ENCODE data around the gene PTPN14. TPM values are rescaled to one million over a fixed set of nuclear protein-coding genes. Genes with fewer than 3 reads are reported as not detected.

PTPN14 gene
- total RNA-seq, 2 donors from 2014 or later = 0.05 to 0.14 TPM

- Mint-ChIP-seq H3K9me3 (no peaks in the 10 kb centered on the region), H3K27me3 (peaks cover 0 to 16% of the 10 kb centered on the region in 2 donors), H3K27ac (no peak overlapping the region), H3K36me3 (no peaks in the 10 kb centered on the region), H3K4me3 (no peak overlapping the region), H3K4me1 (ENCODE audit: low read depth in 2 of 2) (no peaks in the 10 kb centered on the region)
- no peak for DNase-seq (ENCODE audit: low spot score)
- no peak for ATAC-seq
Observed at GRCh38 chr1:214464445-214465287, 86.7 kb downstream of the PTPN14 start.

GRCh38 chr1:214463596-214463995 is 87.8 kb downstream of the PTPN14 start:
- H3K36me3 Mint-ChIP-seq = no peaks in the 10 kb centered on the region
- ATAC-seq = no peak
- peaks cover 0 to 16% of the 10 kb centered on the region in 2 donors for H3K27me3 Mint-ChIP-seq
- no peak overlapping the region for H3K27ac Mint-ChIP-seq
- no peak overlapping the region for H3K4me3 Mint-ChIP-seq
- H3K4me1 Mint-ChIP-seq (ENCODE audit: low read depth in 2 of 2) = no peaks in the 10 kb centered on the region
- DNase-seq (ENCODE audit: low spot score) = no peak
- no peaks in the 10 kb centered on the region for H3K9me3 Mint-ChIP-seq

- H3K36me3 Mint-ChIP-seq = no peaks in the 10 kb centered on the region
- H3K4me3 Mint-ChIP-seq = no peak overlapping the region
- H3K4me1 Mint-ChIP-seq (ENCODE audit: low read depth in 2 of 2) = no peaks in the 10 kb centered on the region
- ATAC-seq (no peak), DNase-seq (ENCODE audit: low spot score) (no peak)
- H3K9me3 Mint-ChIP-seq = no peaks in the 10 kb centered on the region
- H3K27ac Mint-ChIP-seq = no peak overlapping the region
- H3K27me3 Mint-ChIP-seq = peaks cover 0 to 12% of the 10 kb centered on the region in 2 donors
Observed at GRCh38 chr1:214462882-214463281, 88.5 kb downstream of the PTPN14 start.

- ATAC-seq = no peak
- Mint-ChIP-seq H3K27ac (no peak overlapping the region), H3K36me3 (no peaks in the 10 kb centered on the region), H3K4me1 (ENCODE audit: low read depth in 2 of 2) (no peaks in the 10 kb centered on the region), H3K27me3 (peaks cover 0 to 8% of the 10 kb centered on the region in 2 donors), H3K9me3 (no peaks in the 10 kb centered on the region), H3K4me3 (no peak overlapping the region)
- no peak for DNase-seq (ENCODE audit: low spot score)
Observed at GRCh38 chr1:214461305-214461704, 90.1 kb downstream of the PTPN14 start.

GRCh38 chr1:214460304-214460916 is 91.0 kb downstream of the PTPN14 start:
- H3K4me3 Mint-ChIP-seq = no peak overlapping the region
- no peak for DNase-seq (ENCODE audit: low spot score)
- no peaks in the 10 kb centered on the region for H3K36me3 Mint-ChIP-seq
- H3K27me3 Mint-ChIP-seq = peaks cover under 1 to 12% of the 10 kb centered on the region in 2 donors
- H3K4me1 Mint-ChIP-seq (ENCODE audit: low read depth in 2 of 2) = peaks cover 0 to 1% of the 10 kb centered on the region in 2 donors
- no peak overlapping the region for H3K27ac Mint-ChIP-seq
- no peaks in the 10 kb centered on the region for H3K9me3 Mint-ChIP-seq
- ATAC-seq = no peak

GRCh38 chr1:214459895-214460294 is 91.5 kb downstream of the PTPN14 start:
- Mint-ChIP-seq H3K27me3 (peaks cover 6 to 16% of the 10 kb centered on the region in 2 donors), H3K27ac (no peak overlapping the region), H3K4me1 (ENCODE audit: low read depth in 2 of 2) (peaks cover 0 to 7% of the 10 kb centered on the region in 2 donors), H3K9me3 (no peaks in the 10 kb centered on the region), H3K4me3 (no peak overlapping the region), H3K36me3 (no peaks in the 10 kb centered on the region)
- ATAC-seq = no peak
- no peak for DNase-seq (ENCODE audit: low spot score)

GRCh38 chr1:214458541-214458940 is 92.9 kb downstream of the PTPN14 start:
- Mint-ChIP-seq H3K4me1 (ENCODE audit: low read depth in 2 of 2) (peaks cover 0 to 7% of the 10 kb centered on the region in 2 donors), H3K27me3 (peaks cover 7 to 16% of the 10 kb centered on the region in 2 donors), H3K36me3 (no peaks in the 10 kb centered on the region), H3K27ac (no peak overlapping the region), H3K4me3 (no peak overlapping the region), H3K9me3 (no peaks in the 10 kb centered on the region)
- ATAC-seq (no peak), DNase-seq (ENCODE audit: low spot score) (no peak)

GRCh38 chr1:214455971-214456867 is 95.2 kb downstream of the PTPN14 start:
- no peaks in the 10 kb centered on the region for H3K9me3 Mint-ChIP-seq
- H3K4me1 Mint-ChIP-seq (ENCODE audit: low read depth in 2 of 2) = peaks cover 0 to 7% of the 10 kb centered on the region in 2 donors
- DNase-seq (ENCODE audit: low spot score) (no peak), ATAC-seq (no peak)
- peaks cover 16 to 18% of the 10 kb centered on the region in 2 donors for H3K27me3 Mint-ChIP-seq
- H3K27ac Mint-ChIP-seq = no peak overlapping the region
- H3K4me3 Mint-ChIP-seq = no peak overlapping the region
- H3K36me3 Mint-ChIP-seq = no peaks in the 10 kb centered on the region

GRCh38 chr1:214455479-214455878 is 95.9 kb downstream of the PTPN14 start:
- DNase-seq (ENCODE audit: low spot score) (no peak), ATAC-seq (no peak)
- Mint-ChIP-seq H3K27ac (no peak overlapping the region), H3K4me3 (no peak overlapping the region), H3K4me1 (ENCODE audit: low read depth in 2 of 2) (peaks cover 0 to 7% of the 10 kb centered on the region in 2 donors), H3K9me3 (no peaks in the 10 kb centered on the region), H3K36me3 (no peaks in the 10 kb centered on the region), H3K27me3 (peaks cover 12 to 18% of the 10 kb centered on the region in 2 donors)

- H3K9me3 Mint-ChIP-seq = no peaks in the 10 kb centered on the region
- no peak for ATAC-seq
- peaks cover 8 to 18% of the 10 kb centered on the region in 2 donors for H3K27me3 Mint-ChIP-seq
- H3K4me1 Mint-ChIP-seq (ENCODE audit: low read depth in 2 of 2) = peaks cover 0 to 7% of the 10 kb centered on the region in 2 donors
- no peak overlapping the region for H3K4me3 Mint-ChIP-seq
- no peaks in the 10 kb centered on the region for H3K36me3 Mint-ChIP-seq
- H3K27ac Mint-ChIP-seq = no peak overlapping the region
- no peak for DNase-seq (ENCODE audit: low spot score)
Observed at GRCh38 chr1:214454569-214455396, 96.6 kb downstream of the PTPN14 start.

- H3K27ac Mint-ChIP-seq = no peak overlapping the region
- no peak for DNase-seq (ENCODE audit: low spot score)
- no peak overlapping the region for H3K4me3 Mint-ChIP-seq
- no peaks in the 10 kb centered on the region for H3K36me3 Mint-ChIP-seq
- H3K4me1 Mint-ChIP-seq (ENCODE audit: low read depth in 2 of 2) = peaks cover 0 to 7% of the 10 kb centered on the region in 2 donors
- no peak for ATAC-seq
- H3K27me3 Mint-ChIP-seq = peaks cover 8 to 18% of the 10 kb centered on the region in 2 donors
- no peaks in the 10 kb centered on the region for H3K9me3 Mint-ChIP-seq
Observed at GRCh38 chr1:214453109-214453722, 98.2 kb downstream of the PTPN14 start.

GRCh38 chr1:214452152-214452784 is 99.1 kb downstream of the PTPN14 start:
- Mint-ChIP-seq H3K4me1 (ENCODE audit: low read depth in 2 of 2) (peaks cover 0 to 7% of the 10 kb centered on the region in 2 donors), H3K36me3 (no peaks in the 10 kb centered on the region), H3K27ac (no peak overlapping the region), H3K4me3 (no peak overlapping the region), H3K27me3 (peaks cover 8 to 18% of the 10 kb centered on the region in 2 donors), H3K9me3 (no peaks in the 10 kb centered on the region)
- ATAC-seq (no peak), DNase-seq (ENCODE audit: low spot score) (no peak)

Measured in natural killer cell treated with Interleukin-12 subunit alpha and Interleukin-12 subunit beta and Interleukin-15 and Interleukin-18, amount 100 ng/mL, for 72 hours (primary cell).